B cell (primary cell): Measurements from ENCODE around the gene ESYT3. TPM values are rescaled to one million over a fixed set of nuclear protein-coding genes. Genes with fewer than 3 reads are reported as not detected.

Source experiments
- ATAC-seq: fragments of 200-7000 bp; cut with Tn5 transposase; one replicate; pipeline ENCODE4 v1.10.0; 2021; ENCODE audit warnings: low read depth, mild to moderate bottlenecking, moderate number of reproducible peaks, moderate library complexity
- CTCF ChIA-PET: fragments of 350-600 bp; sonication (Branson Sonifier 250); formaldehyde crosslinking; loops from one replicate; lab custom pipeline; 2021; ENCODE audit warnings: antibody characterized with exemption, inconsistent platforms; lab: Charles Lee
- POLR2A ChIA-PET: fragments of 350-600 bp; sonication (Branson Sonifier 250); formaldehyde crosslinking; loops from one replicate; lab custom pipeline; 2021; ENCODE audit warnings: antibody characterized with exemption; lab: Charles Lee
- DNase-seq: peaks from one replicate; pipeline ENCODE4 v3.0.0; 2013
- H2AFZ ChIP-seq: 2 replicates; pipeline ENCODE4 v1.6.1; 2012; ENCODE audit warnings: mild to moderate bottlenecking, low read depth, low read length; ENCODE audit not compliant: insufficient read depth, poor library complexity, severe bottlenecking
- H3K27ac ChIP-seq, 2 donors: 1 replicate in 1 of 2; 2 replicates in 1 of 2; pipeline ENCODE4 v1.5.1; 2012 to 2013; ENCODE audit warnings: low read length in 2 of 2, mild to moderate bottlenecking in 2 of 2, moderate library complexity in 1 of 2
- H3K27me3 ChIP-seq, 4 experiments: fragments of 200-600 bp in 1 of 4; sonication (generic) in 1 of 4; replicated peaks in 1 of 4; 1 replicate in 2 of 4; 2 replicates in 2 of 4; pipeline versions ENCODE4 v1.6.1 to v1.7.0; 2013 to 2016; ENCODE audit warnings: low read length in 3 of 4, mild to moderate bottlenecking in 2 of 4, mixed read lengths in 1 of 4, moderate library complexity in 1 of 4; ENCODE audit not compliant: insufficient read depth in 4 of 4, control insufficient read depth in 3 of 4; ENCODE audit errors: control extremely low read depth in 1 of 4
- H3K36me3 ChIP-seq, 2 experiments: replicated peaks in 1 of 2; 1 replicate in 1 of 2; 2 replicates in 1 of 2; pipeline versions ENCODE4 v1.6.1 to v1.7.1; 2013; ENCODE audit warnings: low read length in 1 of 2; ENCODE audit not compliant: insufficient read depth in 2 of 2, control insufficient read depth in 1 of 2; ENCODE audit errors: control extremely low read depth in 1 of 2, extremely low read depth in 1 of 2
- H3K4me1 ChIP-seq, 2 donors: fragments of 200-600 bp in 1 of 2; sonication (generic) in 1 of 2; 1 replicate in 1 of 2; 2 replicates in 1 of 2; pipeline versions ENCODE4 v1.5.1 to v1.6.1; 2013 to 2017; ENCODE audit warnings: low read length in 2 of 2; ENCODE audit not compliant: control insufficient read depth in 2 of 2, insufficient read depth in 2 of 2
- H3K4me2 ChIP-seq: replicated peaks from 2 replicates; pipeline ENCODE3; 2012; ENCODE audit warnings: mild to moderate bottlenecking, low read depth, low read length; ENCODE audit not compliant: poor library complexity, severe bottlenecking
- H3K4me3 ChIP-seq, 5 experiments: fragments of 200-600 bp in 1 of 5; sonication (generic) in 1 of 5; 1 replicate in 3 of 5; 2 replicates in 2 of 5; pipeline versions ENCODE4 v1.5.1 to v1.7.0; 2011 to 2016; ENCODE audit warnings: low read length in 4 of 5, mild to moderate bottlenecking in 4 of 5, low read depth in 2 of 5, control low read depth in 1 of 5, moderate library complexity in 1 of 5; ENCODE audit not compliant: insufficient read depth in 1 of 5; ENCODE audit errors: control extremely low read depth in 1 of 5, extremely low read depth in 1 of 5
- H3K79me2 ChIP-seq: fragments of 200-600 bp; sonication (generic); one replicate; pipeline ENCODE4 v1.6.0; 2016; ENCODE audit warnings: low read length; ENCODE audit not compliant: control insufficient read depth, insufficient read depth
- H3K9ac ChIP-seq: fragments of 200-600 bp; sonication (generic); 2 replicates; pipeline ENCODE4 v1.6.1; 2017; ENCODE audit warnings: mild to moderate bottlenecking, low read length, moderate library complexity
- H3K9me3 ChIP-seq, 3 donors: one replicate each; pipeline versions ENCODE4 v1.6.1 to v1.7.1; 2013; ENCODE audit warnings: low read length in 2 of 3; ENCODE audit not compliant: control insufficient read depth in 2 of 3, insufficient read depth in 1 of 3; ENCODE audit errors: control extremely low read depth in 1 of 3
- H4K20me1 ChIP-seq: 2 replicates; pipeline ENCODE4 v1.6.0; 2012; ENCODE audit warnings: mild to moderate bottlenecking, low read length; ENCODE audit not compliant: insufficient read depth, control insufficient read depth, poor library complexity, severe bottlenecking
- H3K27ac Mint-ChIP-seq: one replicate; pipeline ENCODE4 v1.8.0; 2021; ENCODE audit warnings: mixed read lengths
- H3K27me3 Mint-ChIP-seq: one replicate; pipeline ENCODE4 v1.8.0; 2021; ENCODE audit warnings: mixed read lengths
- H3K4me1 Mint-ChIP-seq: one replicate; pipeline ENCODE4 v1.8.0; 2021; ENCODE audit warnings: mixed read lengths
- H3K4me3 Mint-ChIP-seq: one replicate; pipeline ENCODE4 v1.8.0; 2021; ENCODE audit warnings: mixed read lengths
- H3K9me3 Mint-ChIP-seq: one replicate; pipeline ENCODE4 v1.8.0; 2022; ENCODE audit warnings: mixed read lengths; ENCODE audit not compliant: insufficient read depth
- EZH2 ChIP-seq: IDR thresholded peaks from 2 replicates; pipeline ENCODE4 v1.6.1; 2012; ENCODE audit warnings: borderline replicate concordance, low read depth, mild to moderate bottlenecking, moderate library complexity, low read length; ENCODE audit not compliant: insufficient read depth, poor library complexity, severe bottlenecking
- WGBS: methylation state at CpG from one replicate; pipeline ENCODE4 v1.1.5; 2013; ENCODE audit warnings: missing lambda C conversion rate; ENCODE audit not compliant: insufficient coverage; 5-methylcytosine and 5-hydroxymethylcytosine counted together
- intact Hi-C: fragments of 100-400 bp; cut with micrococcal nuclease; formaldehyde crosslinking; loops from one replicate; pipeline ENCODE4 v1.10.0; 2022
- polyA plus RNA-seq: library from polyadenylated mRNA; depleted of rRNA; stranded (reverse); fragments of >200 nt; gene quantifications from 2 replicates; pipeline ENCODE4 v1.2.3, GENCODE V29; 2012
- total RNA-seq, 2 donors: library from RNA; stranded (reverse); fragments of 120-200 nt in 1 of 2; gene quantifications; 1 replicate in 1 of 2; 2 replicates in 1 of 2; pipeline versions ENCODE4 v1.2.3 to v1.2.4, GENCODE V29; 2013 to 2022
- TF ChIP-seq, protein P1 (sequence below): fragments of 200-600 bp; IDR thresholded peaks from one replicate; pipeline ENCODE4 v1.8.0; 2022; ENCODE audit warnings: antibody characterized with exemption, mild to moderate bottlenecking

The ESYT3 gene
- total and polyA plus RNA-seq, 2 donors (not counting 1 experiment from before 2014, with no cell fraction given) = not detected

DNA sequence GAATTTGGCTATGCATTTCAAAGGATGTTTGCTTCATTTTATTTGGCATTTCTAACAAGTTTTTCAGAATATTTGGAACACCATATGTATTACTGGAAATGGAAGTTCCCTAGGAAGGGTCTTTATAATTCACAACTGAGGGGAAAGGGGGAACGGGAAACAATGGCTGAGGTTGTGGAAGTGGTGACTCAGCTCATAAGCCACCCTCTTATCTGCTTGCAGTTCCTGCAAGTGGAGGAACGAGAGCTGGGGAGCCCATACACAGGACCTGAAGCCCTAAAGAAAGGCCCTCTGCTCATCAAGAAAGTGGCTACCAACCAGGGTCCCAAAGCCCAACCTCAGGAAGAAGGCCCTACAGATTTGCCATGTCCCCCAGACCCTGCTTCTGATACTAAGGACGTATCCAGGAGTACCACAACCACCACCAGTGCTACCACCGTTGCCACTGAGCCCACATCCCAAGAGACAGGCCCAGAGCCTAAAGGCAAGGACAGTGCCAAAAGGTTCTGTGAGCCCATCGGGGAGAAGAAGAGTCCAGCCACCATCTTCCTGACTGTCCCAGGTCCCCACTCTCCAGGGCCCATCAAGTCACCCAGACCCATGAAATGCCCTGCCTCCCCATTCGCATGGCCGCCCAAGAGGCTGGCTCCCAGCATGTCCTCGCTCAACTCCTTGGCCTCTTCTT, 37.9 kb downstream of the ESYT3 start:
- H4K20me1 ChIP-seq = no peaks in the 10 kb centered on the region
- H3K27me3 ChIP-seq = no peaks in the 10 kb centered on the region
- no peak overlapping the region for H2AFZ ChIP-seq
- H3K4me1 ChIP-seq = no peaks in the 10 kb centered on the region
- DNase-seq (no peak), ATAC-seq (no peak)
- intact Hi-C loops = no loop called here
- Mint-ChIP-seq H3K4me3 (no peak overlapping the region), H3K4me1 (no peaks in the 10 kb centered on the region), H3K27me3 (peaks cover 17% of the 10 kb centered on the region), H3K9me3 (no peaks in the 10 kb centered on the region), H3K27ac (no peak overlapping the region)
- H3K4me3 ChIP-seq = no peak overlapping the region
- CTCF ChIA-PET = interaction anchor here (1.6 kb wide), 1 partner anchor 451 kb away, joined by 3 read pairs; no protein-coding TSS in a partner anchor
- TF ChIP-seq EZH2 = no peak
- TF ChIP-seq, protein P1, sequence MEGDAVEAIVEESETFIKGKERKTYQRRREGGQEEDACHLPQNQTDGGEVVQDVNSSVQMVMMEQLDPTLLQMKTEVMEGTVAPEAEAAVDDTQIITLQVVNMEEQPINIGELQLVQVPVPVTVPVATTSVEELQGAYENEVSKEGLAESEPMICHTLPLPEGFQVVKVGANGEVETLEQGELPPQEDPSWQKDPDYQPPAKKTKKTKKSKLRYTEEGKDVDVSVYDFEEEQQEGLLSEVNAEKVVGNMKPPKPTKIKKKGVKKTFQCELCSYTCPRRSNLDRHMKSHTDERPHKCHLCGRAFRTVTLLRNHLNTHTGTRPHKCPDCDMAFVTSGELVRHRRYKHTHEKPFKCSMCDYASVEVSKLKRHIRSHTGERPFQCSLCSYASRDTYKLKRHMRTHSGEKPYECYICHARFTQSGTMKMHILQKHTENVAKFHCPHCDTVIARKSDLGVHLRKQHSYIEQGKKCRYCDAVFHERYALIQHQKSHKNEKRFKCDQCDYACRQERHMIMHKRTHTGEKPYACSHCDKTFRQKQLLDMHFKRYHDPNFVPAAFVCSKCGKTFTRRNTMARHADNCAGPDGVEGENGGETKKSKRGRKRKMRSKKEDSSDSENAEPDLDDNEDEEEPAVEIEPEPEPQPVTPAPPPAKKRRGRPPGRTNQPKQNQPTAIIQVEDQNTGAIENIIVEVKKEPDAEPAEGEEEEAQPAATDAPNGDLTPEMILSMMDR = no peak
- no peaks in the 10 kb centered on the region for H3K36me3 ChIP-seq
- H3K9ac ChIP-seq = no peak overlapping the region
- 85% methylated on average over 8 of the region's 8 CpGs for WGBS
- H3K27ac ChIP-seq = no peak overlapping the region
- H3K79me2 ChIP-seq = no peaks in the 10 kb centered on the region
- POLR2A ChIA-PET = no interaction called here
- no peak overlapping the region for H3K4me2 ChIP-seq
- peaks cover 0 to 3% (median 0%) of the 10 kb centered on the region in 3 donors for H3K9me3 ChIP-seq

DNA sequence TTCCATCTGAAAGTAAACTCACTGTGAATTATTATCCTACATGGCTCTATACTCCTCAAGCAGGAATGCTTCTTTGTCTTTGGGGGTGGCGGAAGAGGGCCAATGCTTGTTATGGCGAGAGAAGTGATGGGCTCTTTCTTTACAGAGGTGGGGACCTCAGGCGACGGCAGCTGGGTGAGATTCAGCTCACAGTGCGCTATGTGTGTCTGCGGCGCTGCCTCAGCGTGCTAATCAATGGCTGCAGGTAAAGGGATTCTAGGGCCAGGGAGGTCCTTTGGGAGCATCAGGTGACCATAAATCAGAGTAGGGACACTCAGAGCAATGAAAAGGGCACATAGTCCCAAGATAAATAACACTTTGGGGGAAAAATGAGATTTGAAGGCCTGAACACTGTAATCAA, 39.0 kb downstream of the ESYT3 start:
- Mint-ChIP-seq H3K9me3 (no peaks in the 10 kb centered on the region), H3K4me3 (no peak overlapping the region), H3K4me1 (no peaks in the 10 kb centered on the region), H3K27me3 (peaks cover 14% of the 10 kb centered on the region), H3K27ac (no peak overlapping the region)
- Histone ChIP-seq H3K9ac (no peak overlapping the region), H3K9me3 (no peaks in the 10 kb centered on the region), H3K27ac (no peak overlapping the region), H3K4me1 (no peaks in the 10 kb centered on the region), H3K36me3 (no peaks in the 10 kb centered on the region), H2AFZ (no peak overlapping the region), H4K20me1 (no peaks in the 10 kb centered on the region), H3K4me2 (no peak overlapping the region), H3K79me2 (no peaks in the 10 kb centered on the region), H3K4me3 (no peak overlapping the region), H3K27me3 (no peaks in the 10 kb centered on the region)
- ATAC-seq (no peak), DNase-seq (no peak)
- intact Hi-C loops = no loop called here
- ChIA-PET CTCF (no interaction called here), POLR2A (no interaction called here)
- TF ChIP-seq, protein P1 = no peak
- no peak for TF ChIP-seq EZH2
- WGBS = 100% methylated on average over 8 of the region's 8 CpGs
